Urinary bladder (tissue), 4 donors: ENCODE results near the gene GADL1. TPM values are rescaled to one million over a fixed set of nuclear protein-coding genes. Genes with fewer than 3 reads are reported as not detected.

Source experiments
- DNase-seq: peaks from one replicate; pipeline ENCODE4 v3.0.0-alpha.2; 2015; ENCODE audit errors: extremely low spot score
- H3K27ac ChIP-seq: one replicate; pipeline ENCODE4 v1.5.1; 2013; ENCODE audit warnings: low read depth, mild to moderate bottlenecking, moderate library complexity
- H3K36me3 ChIP-seq: one replicate; pipeline ENCODE4 v1.6.1; 2013; ENCODE audit warnings: mild to moderate bottlenecking, moderate library complexity; ENCODE audit not compliant: insufficient read depth
- H3K4me1 ChIP-seq: one replicate; pipeline ENCODE4 v1.6.1; 2013; ENCODE audit warnings: mild to moderate bottlenecking, moderate library complexity; ENCODE audit not compliant: insufficient read depth
- H3K4me3 ChIP-seq: one replicate; pipeline ENCODE4 v1.5.1; 2013; ENCODE audit warnings: low read depth, low read length
- WGBS: extraction: QIAGEN DNeasy Blood & Tissue Kit; methylation state at CpG from one replicate; pipeline ENCODE4 v1.1.7; 2013; 5-methylcytosine and 5-hydroxymethylcytosine counted together
- polyA plus RNA-seq: library from polyadenylated mRNA; stranded (reverse); fragments of 200-250 nt; gene quantifications from one replicate; pipeline ENCODE4 v1.2.3, GENCODE V29; 2013
- total RNA-seq: library from RNA; depleted of rRNA; stranded (reverse); fragments of >200 nt; gene quantifications from one replicate; pipeline ENCODE4 v1.2.3, GENCODE V29; 2014
- donor health status: healthy with polysubstance abuse.
- donor health status: healthy.

The GADL1 gene, protein sequence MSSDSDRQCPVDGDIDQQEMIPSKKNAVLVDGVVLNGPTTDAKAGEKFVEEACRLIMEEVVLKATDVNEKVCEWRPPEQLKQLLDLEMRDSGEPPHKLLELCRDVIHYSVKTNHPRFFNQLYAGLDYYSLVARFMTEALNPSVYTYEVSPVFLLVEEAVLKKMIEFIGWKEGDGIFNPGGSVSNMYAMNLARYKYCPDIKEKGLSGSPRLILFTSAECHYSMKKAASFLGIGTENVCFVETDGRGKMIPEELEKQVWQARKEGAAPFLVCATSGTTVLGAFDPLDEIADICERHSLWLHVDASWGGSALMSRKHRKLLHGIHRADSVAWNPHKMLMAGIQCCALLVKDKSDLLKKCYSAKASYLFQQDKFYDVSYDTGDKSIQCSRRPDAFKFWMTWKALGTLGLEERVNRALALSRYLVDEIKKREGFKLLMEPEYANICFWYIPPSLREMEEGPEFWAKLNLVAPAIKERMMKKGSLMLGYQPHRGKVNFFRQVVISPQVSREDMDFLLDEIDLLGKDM
- total RNA-seq (2.3 TPM), polyA plus RNA-seq (not detected)

DNA sequence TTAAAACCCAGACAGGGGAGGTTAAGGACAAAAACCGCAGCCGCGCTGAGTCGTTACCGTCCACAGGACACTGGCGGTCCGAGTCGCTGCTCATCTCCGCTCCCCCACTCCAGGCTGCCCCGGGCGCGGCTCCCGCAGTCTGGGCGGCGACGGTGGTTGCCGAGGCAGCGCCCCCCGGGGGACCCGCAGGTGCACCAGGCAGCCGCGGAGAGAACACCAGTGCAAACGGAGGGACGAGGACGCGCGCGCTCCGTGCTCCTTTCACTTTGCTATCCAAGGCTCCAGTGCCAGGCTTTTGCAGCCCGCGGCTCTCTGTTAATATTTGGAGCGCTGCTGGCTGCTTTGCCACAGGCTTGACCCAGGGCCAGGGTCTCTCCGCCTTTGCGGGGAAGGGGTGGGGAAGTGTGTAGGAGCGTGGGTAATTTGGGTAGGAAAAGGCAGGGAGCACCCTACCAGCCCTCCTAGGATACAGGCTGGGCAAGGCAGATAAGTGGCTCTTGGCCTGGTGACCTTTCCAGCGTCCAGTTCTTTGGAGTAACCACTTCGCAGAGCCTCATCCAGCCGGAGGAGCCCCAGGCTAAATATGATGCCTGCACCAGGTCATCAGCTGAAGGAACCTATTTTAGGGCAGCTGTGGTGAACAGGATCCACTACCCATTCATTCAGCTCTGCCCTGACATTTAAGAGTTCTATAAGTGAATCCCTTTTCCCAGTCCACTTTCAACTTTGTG, at the start of gene GADL1:
GADL1 (minus strand) TSS at position 141 of the 731 bp plus-strand sequence; CDS start at position 94, 47 bp downstream.
- no peaks in the 10 kb centered on the region for H3K4me1 ChIP-seq
- peak within 1 kb of the TSS; percentile 58 for H3K4me3 ChIP-seq
- no peak for DNase-seq
- 3% methylated on average over 38 of the region's 38 CpGs for WGBS
- no peak within 1 kb of the TSS for H3K27ac ChIP-seq
- H3K36me3 ChIP-seq, result no peaks in the 10 kb centered on the region

DNA sequence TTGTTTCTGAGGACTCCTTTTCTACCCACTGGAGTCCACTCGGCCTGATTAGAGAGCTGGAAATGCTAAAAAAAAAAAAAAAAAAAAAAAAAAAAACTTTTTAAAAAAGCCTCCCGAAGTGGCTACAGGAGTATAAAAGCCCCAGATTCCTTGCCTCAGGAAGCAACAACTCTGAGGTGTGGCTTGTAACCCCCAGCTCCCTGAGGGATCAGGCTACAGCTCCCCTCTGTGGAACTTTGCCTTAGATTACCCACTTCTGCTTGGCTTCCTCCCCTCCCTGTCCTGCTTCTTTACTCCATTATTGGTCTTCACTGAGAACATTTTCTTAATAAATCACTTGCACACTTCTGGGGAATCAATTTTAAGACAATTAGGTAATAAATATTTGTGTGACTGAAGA, 49.7 kb upstream of the GADL1 start:
- Histone ChIP-seq H3K4me3 (no peak overlapping the region), H3K27ac (no peak overlapping the region), H3K4me1 (no peaks in the 10 kb centered on the region), H3K36me3 (no peaks in the 10 kb centered on the region)
- 79% methylated on average over 2 of the region's 2 CpGs for WGBS
- DNase-seq, result no peak

DNA sequence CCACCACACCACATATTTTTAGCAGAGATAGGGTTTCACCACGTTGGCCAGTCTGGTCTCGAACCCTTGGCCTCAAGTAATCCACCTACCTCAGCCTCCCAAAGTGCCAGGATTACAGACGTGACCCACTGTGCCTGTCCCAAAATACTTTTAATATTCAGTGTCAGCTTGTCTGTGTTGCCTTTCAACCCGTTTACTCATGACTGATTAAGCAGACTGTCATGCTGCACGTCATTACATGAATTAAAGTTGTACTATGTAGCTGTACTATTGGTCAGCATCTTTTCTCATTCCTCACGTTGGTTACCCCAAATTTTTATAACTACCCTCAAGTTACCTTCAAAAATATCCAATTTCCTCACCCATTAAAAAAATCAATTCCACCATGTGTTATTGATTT, 48.7 kb upstream of the GADL1 start:
- H3K4me3 ChIP-seq, result no peak overlapping the region
- H3K4me1 ChIP-seq, result no peaks in the 10 kb centered on the region
- no peak overlapping the region for H3K27ac ChIP-seq
- DNase-seq, result no peak
- no peaks in the 10 kb centered on the region for H3K36me3 ChIP-seq
- 91% methylated on average over 6 of the region's 6 CpGs for WGBS

DNA sequence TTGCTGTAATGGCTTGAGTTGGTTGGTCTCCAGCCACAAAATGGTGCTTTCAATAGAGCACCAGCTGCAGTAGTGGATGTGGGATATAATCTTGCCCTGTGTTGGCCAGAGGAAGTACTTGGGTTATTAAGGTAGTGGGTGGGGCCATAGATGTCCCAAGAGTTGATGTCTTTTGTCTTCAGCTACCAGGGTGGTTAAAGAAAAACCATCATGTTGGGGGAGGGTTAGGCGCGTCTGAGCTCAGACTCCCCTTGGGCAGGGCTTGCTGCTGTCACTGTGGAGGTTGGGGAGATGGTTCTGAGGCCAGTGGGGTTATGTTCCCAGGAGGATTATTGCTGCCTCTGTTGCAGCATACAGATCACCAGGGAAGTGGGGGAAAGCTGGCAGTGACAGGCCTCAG, 46.9 kb upstream of the GADL1 start:
- no peak for DNase-seq
- Histone ChIP-seq H3K27ac (no peak overlapping the region), H3K4me3 (no peak overlapping the region), H3K4me1 (no peaks in the 10 kb centered on the region), H3K36me3 (no peaks in the 10 kb centered on the region)
- 89% methylated on average over 2 of the region's 2 CpGs for WGBS

DNA sequence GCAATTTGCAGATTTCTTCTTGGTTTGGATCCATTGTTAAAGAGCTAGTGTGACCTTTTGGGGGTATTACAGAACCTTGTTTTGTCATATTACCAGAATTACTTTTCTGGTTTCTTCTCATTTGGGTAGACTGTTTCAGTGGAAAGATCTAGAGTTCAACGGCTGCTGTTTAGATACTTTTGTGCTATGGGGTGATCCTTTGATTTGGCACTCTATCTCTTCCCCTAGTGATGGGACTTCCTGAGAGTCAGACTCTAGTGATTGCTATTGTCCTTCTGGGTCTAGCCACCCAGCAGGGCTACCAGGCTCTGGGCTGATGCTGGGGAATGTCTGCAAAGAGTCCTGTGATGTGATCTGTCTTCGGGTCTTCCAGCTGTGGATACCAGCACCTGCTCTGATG, 46.3 kb upstream of the GADL1 start:
- WGBS, result 92% methylated on average over 2 of the region's 2 CpGs
- Histone ChIP-seq H3K4me3 (no peak overlapping the region), H3K27ac (no peak overlapping the region), H3K36me3 (no peaks in the 10 kb centered on the region), H3K4me1 (no peaks in the 10 kb centered on the region)
- no peak for DNase-seq

DNA sequence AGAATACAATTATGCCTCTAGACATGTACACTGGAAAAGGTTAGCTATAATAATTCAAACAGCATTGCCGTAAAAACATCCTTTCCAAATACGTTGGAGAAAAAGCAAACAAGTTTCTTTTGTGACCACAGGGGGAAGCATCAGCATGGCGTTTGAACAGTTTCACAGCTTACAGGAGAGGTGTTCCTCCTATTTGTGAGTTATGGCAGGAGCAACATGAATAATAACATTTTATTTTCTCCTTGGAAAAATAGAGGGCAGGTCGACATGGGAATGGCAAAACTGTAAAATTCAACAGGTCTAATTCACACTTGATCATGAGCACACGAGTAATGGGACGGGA, 39.7 kb upstream of the GADL1 start:
- H3K36me3 ChIP-seq, result no peaks in the 10 kb centered on the region
- peak; percentile 23 for DNase-seq
- WGBS, result 28% methylated on average over 6 of the region's 6 CpGs
- no peaks in the 10 kb centered on the region for H3K4me1 ChIP-seq
- H3K4me3 ChIP-seq, result no peak overlapping the region
- no peak overlapping the region for H3K27ac ChIP-seq

DNA sequence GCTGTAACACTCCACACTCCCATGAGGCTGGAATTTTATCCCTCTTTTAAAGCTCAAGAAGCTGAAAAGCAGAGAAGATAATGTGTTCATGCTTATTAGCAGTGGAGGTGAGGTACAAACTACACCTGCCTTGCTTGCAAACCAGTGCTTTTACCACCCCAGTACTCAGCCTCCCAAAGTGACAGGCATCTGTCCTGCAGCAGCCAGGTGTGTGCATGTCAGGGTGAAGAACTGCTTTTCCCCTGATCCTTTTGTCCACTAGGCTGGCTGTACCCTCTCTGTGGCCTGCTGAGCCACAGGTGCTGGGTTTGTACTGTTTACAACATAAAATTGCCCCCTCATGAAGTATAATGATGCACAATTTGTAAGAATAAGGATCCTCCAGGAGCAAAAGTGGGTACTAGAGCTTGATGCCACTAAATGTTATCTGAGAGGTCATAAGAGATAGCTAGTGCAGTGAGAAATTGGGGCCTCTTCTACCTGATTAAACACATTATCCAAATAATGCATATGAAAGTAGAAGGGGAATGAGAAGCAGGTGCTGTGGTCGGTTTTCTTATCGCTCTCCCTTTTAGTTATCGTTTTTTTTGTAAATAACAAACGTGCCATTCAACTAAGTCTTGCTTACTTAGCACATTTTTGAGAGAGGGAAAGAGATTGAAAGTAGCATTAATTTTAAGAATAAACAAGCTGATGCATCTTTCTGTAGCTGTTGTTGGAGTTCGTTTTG, 39.2 kb upstream of the GADL1 start:
- DNase-seq, result no peak
- no peak overlapping the region for H3K4me3 ChIP-seq
- no peaks in the 10 kb centered on the region for H3K4me1 ChIP-seq
- 26% methylated on average over 5 of the region's 5 CpGs for WGBS
- no peak overlapping the region for H3K27ac ChIP-seq
- no peaks in the 10 kb centered on the region for H3K36me3 ChIP-seq

DNA sequence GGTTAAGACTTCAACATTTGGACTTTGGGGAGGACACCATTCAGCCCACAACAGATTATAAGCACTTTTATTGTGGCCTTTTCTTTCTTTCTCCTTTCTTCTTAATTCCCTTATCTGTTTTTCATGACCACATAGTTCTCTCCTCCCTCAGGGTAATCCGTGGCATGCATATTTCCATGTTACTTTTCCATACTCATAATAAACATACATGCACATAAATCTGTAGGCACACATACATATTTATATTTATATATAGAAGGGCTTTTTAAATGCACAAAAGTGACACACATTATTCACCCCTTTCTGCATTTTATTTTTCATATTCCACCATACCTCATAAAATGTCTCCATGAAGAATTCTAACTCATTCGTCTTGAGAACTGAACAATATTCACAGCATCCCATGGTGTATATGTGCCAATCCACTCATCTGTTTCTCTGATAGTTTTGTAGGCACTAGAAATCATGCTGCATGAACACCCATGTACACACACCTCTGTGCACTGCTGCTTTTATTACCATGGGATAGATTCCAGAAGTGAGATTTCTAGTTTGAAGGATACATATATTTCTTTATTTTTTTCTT, 38.1 kb upstream of the GADL1 start:
- no peak overlapping the region for H3K4me3 ChIP-seq
- no peak for DNase-seq
- no peaks in the 10 kb centered on the region for H3K4me1 ChIP-seq
- no peaks in the 10 kb centered on the region for H3K36me3 ChIP-seq
- WGBS, result 49% methylated on average over 2 of the region's 2 CpGs
- no peak overlapping the region for H3K27ac ChIP-seq

DNA sequence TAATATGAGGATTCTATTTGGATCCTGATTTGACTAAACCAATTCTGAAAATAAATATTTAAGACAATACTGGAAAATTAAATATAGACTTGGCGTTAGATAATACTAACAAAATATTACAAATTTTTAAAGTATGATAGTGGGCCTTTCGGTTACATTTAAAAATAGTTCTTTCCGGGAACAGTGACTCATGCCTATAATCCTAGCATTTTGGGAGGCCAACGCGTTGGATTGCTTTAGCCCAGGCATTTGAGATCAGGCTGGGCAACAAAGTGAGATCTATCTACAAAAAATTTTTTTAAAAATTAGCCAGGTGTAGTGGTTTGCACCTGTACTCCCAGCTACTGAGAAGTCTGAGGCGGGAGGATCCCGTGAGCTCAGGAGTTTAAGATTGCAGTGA, 30.3 kb upstream of the GADL1 start:
- DNase-seq, result no peak
- Histone ChIP-seq H3K4me1 (no peaks in the 10 kb centered on the region), H3K36me3 (no peaks in the 10 kb centered on the region), H3K4me3 (no peak overlapping the region), H3K27ac (no peak overlapping the region)
- 59% methylated on average over 7 of the region's 7 CpGs for WGBS

DNA sequence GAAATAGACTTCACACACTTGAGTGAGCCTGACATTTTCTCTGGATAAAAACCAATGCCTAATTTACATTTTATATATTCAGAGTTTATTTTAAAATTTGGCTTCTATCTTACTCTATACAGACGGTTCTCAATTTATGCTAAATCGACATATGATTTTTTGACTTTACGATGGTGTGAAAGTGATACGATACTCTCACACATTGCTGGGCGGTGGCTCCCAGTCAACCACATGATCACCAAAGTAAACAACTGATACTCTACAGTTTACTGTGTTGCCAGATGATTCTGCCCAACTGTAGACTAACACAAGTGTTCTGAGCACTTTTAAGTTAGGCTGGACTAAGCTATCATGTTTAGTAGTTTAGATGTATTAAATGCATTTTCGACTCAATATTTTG, 25.1 kb upstream of the GADL1 start:
- H3K36me3 ChIP-seq, result no peaks in the 10 kb centered on the region
- H3K4me1 ChIP-seq, result no peaks in the 10 kb centered on the region
- no peak for DNase-seq
- H3K4me3 ChIP-seq, result no peak overlapping the region
- no peak overlapping the region for H3K27ac ChIP-seq
- 71% methylated on average over 6 of the region's 6 CpGs for WGBS

DNA sequence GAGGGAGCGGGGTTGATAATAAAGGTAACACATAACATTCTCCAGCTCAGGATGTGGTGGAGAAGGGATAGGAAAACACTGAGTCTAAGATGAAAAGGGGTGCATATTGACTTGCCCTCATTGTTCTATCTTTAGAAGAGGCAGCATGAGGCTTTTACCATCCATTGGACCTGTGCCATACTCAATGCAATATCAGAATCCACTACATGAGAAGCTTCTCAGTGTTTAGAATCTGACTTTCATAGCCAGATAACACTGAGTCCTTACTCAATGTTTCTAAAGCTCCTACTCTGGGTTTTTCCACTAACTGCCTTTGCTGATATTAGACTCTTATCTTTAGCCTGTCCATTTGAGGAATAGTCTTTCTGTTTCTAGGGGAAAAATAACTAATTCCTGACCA, 24.3 kb upstream of the GADL1 start:
- H3K36me3 ChIP-seq, result no peaks in the 10 kb centered on the region
- H3K27ac ChIP-seq, result no peak overlapping the region
- WGBS, result 98% methylated on average over 1 of the region's 1 CpG
- no peak for DNase-seq
- H3K4me1 ChIP-seq, result no peaks in the 10 kb centered on the region
- no peak overlapping the region for H3K4me3 ChIP-seq

DNA sequence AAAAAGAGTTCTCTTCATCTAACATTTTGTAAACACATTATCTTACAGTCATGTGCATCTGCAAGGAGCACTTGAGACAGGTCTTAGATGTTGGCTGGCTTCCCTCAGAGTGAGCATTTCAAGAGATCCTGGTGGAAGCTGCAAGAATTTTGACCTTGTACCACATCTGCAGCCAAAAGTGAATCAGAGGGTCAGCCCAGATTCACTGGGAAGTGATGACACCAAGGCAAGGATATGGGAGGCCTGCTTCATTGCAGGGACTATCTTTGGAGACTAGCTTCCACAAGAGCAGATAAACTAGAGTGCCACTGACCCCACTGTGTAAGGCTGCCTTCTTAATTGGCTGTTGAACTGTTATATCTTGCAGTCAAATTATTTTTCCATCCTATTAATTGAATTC, 21.3 kb upstream of the GADL1 start:
- no peaks in the 10 kb centered on the region for H3K36me3 ChIP-seq
- DNase-seq, result no peak
- H3K4me3 ChIP-seq, result no peak overlapping the region
- no peak overlapping the region for H3K27ac ChIP-seq
- H3K4me1 ChIP-seq, result no peaks in the 10 kb centered on the region

DNA sequence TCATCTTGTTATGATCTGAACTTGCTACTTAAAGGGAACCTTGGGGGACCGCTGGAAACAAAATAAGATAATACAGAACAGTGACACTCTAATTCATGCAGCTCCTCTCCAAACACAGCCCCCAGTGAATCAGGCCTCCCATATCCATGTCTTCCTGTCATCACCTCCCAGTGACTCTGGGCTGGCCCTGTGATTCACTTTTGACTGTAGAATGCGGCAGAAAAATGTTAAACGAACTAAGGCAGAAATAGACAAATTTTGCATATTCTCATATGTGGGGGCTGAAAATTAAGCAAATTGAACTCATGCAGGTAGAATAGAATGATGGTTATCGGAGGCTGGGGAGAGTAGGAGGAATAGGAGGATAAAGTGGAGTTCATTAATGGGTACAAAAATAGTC, 20.2 kb upstream of the GADL1 start:
- WGBS, result 80% methylated on average over 4 of the region's 4 CpGs
- Histone ChIP-seq H3K4me3 (no peak overlapping the region), H3K4me1 (no peaks in the 10 kb centered on the region), H3K36me3 (no peaks in the 10 kb centered on the region), H3K27ac (no peak overlapping the region)
- DNase-seq, result no peak
